ENCODE results near the gene E2F3. TPM values are rescaled to one million over a fixed set of nuclear protein-coding genes. Genes with fewer than 3 reads are reported as not detected.

The E2F3 gene
- total RNA-seq, 4 donors from 2014 or later: 3.5 to 5.1 (median 4.0) TPM

- no peaks in the 10 kb centered on the region for H3K9me3 ChIP-seq
- 74 to 77% methylated on average over 6 of the region's 6 CpGs for WGBS, 2 donors
- no peaks in the 10 kb centered on the region for H3K27me3 ChIP-seq
- DNase-seq (ENCODE audit: low spot score in 2 of 2): no peak
- H3K4me3 ChIP-seq: no peak overlapping the region
- no peak for TF ChIP-seq CTCF (IDR thresholded peaks at IDR 0.05)
- no peak for TF ChIP-seq POLR2A (IDR thresholded peaks at IDR 0.05)
- TF ChIP-seq EP300 (IDR thresholded peaks at IDR 0.05): no peak
- H3K27ac ChIP-seq: no peak overlapping the region
- H3K36me3 ChIP-seq: no peaks in the 10 kb centered on the region
- H3K4me1 ChIP-seq: no peaks in the 10 kb centered on the region
These were observed 14.2 kb downstream of the E2F3 start for GRCh38 chr6:20415712-20416454.

- Histone ChIP-seq H3K36me3 (no peaks in the 10 kb centered on the region), H3K4me3 (no peak overlapping the region), H3K4me1 (no peaks in the 10 kb centered on the region), H3K27ac (no peak overlapping the region), H3K27me3 (no peaks in the 10 kb centered on the region), H3K9me3 (peaks cover 0 to 2% (median 0%) of the 10 kb centered on the region in 4 donors)
- TF ChIP-seq POLR2A (IDR thresholded peaks at IDR 0.05): no peak
- TF ChIP-seq EP300 (IDR thresholded peaks at IDR 0.05): no peak
- TF ChIP-seq CTCF (IDR thresholded peaks at IDR 0.05): no peak
- no peak for DNase-seq (ENCODE audit: low spot score in 2 of 2)
- 55 to 58% methylated on average over 4 of the region's 4 CpGs for WGBS, 2 donors
These were observed 15.1 kb downstream of the E2F3 start for GRCh38 chr6:20416567-20417345.

GRCh38 chr6:20417819-20418218 is 16.1 kb downstream of the E2F3 start:
- TF ChIP-seq EP300 (IDR thresholded peaks at IDR 0.05): no peak
- TF ChIP-seq POLR2A (IDR thresholded peaks at IDR 0.05): no peak
- TF ChIP-seq CTCF (IDR thresholded peaks at IDR 0.05): no peak
- no peak for DNase-seq (ENCODE audit: low spot score in 2 of 2)
- 71 to 80% methylated on average over 6 of the region's 6 CpGs for WGBS, 2 donors

GRCh38 chr6:20426177-20427082 is 24.8 kb downstream of the E2F3 start:
- no peak for TF ChIP-seq EP300 (IDR thresholded peaks at IDR 0.05)
- TF ChIP-seq POLR2A (IDR thresholded peaks at IDR 0.05): no peak
- no peak for TF ChIP-seq CTCF (IDR thresholded peaks at IDR 0.05)
- H3K9me3 ChIP-seq: peaks cover 0 to 6% (median 0%) of the 10 kb centered on the region in 4 donors
- no peak overlapping the region for H3K27ac ChIP-seq

More at GRCh38 chr6:20417819-20418218, 16.1 kb downstream of the E2F3 start:
- H3K9me3 ChIP-seq: peaks cover 0 to 6% (median 0%) of the 10 kb centered on the region in 4 donors
- no peak overlapping the region for H3K4me3 ChIP-seq
- H3K4me1 ChIP-seq: no peaks in the 10 kb centered on the region
- H3K36me3 ChIP-seq: no peaks in the 10 kb centered on the region
- no peaks in the 10 kb centered on the region for H3K27me3 ChIP-seq
- no peak overlapping the region for H3K27ac ChIP-seq

More at GRCh38 chr6:20426177-20427082, 24.8 kb downstream of the E2F3 start:
- peaks cover 0 to 10% (median 0%) of the 10 kb centered on the region in 4 donors for H3K4me1 ChIP-seq
- H3K27me3 ChIP-seq: no peaks in the 10 kb centered on the region
- DNase-seq (ENCODE audit: low spot score in 2 of 2): no peak
- no peak overlapping the region for H3K4me3 ChIP-seq
- WGBS, 2 donors: 82 to 86% methylated on average over 3 of the region's 3 CpGs
- peaks cover 0 to 6% (median 0%) of the 10 kb centered on the region in 3 donors for H3K36me3 ChIP-seq
